SK-N-MC (cell line): ENCODE results near the gene MAEA.

Experiments
- EZH2 ChIP-seq: fragments of 200-600 bp; sonication (generic); IDR thresholded peaks from one replicate; pipeline ENCODE4 v1.6.1; 2017; ENCODE audit warnings: antibody characterized with exemption
- FOXP2 ChIP-seq: optimal IDR thresholded peaks from 2 replicates; pipeline ENCODE3; 2011; ENCODE audit warnings: mild to moderate bottlenecking, moderate library complexity; ENCODE audit not compliant: insufficient read depth; ENCODE audit errors: extremely low read length, control extremely low read depth
- POLR2AphosphoS5 ChIP-seq: IDR thresholded peaks from 2 replicates; pipeline ENCODE4 v1.6.1; 2012; ENCODE audit warnings: mild to moderate bottlenecking, low read depth, low read length, borderline replicate concordance

DNA sequence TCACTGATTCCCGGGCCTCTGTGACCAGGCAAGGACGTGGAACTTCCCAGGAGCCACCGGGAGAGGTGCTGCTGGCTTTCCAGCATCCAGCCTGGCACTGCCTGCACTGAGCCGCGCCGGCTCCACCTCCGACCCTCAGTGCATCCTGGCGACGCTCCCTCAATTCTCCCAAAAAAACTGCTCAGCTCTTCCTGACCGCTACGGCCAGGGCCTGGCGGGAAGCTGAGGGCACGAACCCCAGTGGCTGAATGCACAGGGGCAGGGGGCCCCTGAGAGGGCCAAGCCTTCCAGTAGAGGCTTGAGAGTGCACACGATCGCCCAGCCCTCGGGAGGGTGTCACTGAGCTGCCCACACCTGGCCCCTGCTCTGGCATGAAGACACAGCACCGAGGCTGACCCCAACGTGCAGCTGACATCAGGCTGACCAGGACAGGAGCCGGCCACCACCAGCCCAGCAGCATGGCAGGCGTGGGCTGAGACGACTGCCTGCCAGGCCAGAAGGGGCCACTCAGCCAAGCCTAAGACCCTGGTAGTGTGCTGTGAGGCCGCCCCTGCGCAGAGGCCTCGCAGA is 47.7 kb upstream of the MAEA start:
- no peak for TF ChIP-seq POLR2AphosphoS5
- TF ChIP-seq EZH2: no peak
- TF ChIP-seq FOXP2: no peak
